Ovary (tissue), 9 donors: ENCODE results near the gene CFDP1. TPM values are rescaled to one million over a fixed set of nuclear protein-coding genes. Genes with fewer than 3 reads are reported as not detected.
A peak's percentile ranks its signal among the peaks of the same experiment; 100 is the strongest.

Experiments
- DNase-seq, 5 donors: peaks; one replicate each; pipeline ENCODE4 v3.0.0-alpha.2; 2019 to 2020
- H3K27ac ChIP-seq, 2 donors: fragments of 200-600 bp; one replicate each; pipeline versions ENCODE4 v1.5.1 to v1.8.0; 2019 to 2022
- H3K27me3 ChIP-seq: fragments of 200-600 bp; one replicate; pipeline ENCODE4 v1.8.0; 2022
- H3K36me3 ChIP-seq: fragments of 200-600 bp; sonication (generic); one replicate; pipeline ENCODE4 v1.5.1; 2019
- H3K4me1 ChIP-seq: one replicate; pipeline ENCODE4 v1.8.1; 2013; ENCODE audit warnings: mild to moderate bottlenecking, moderate library complexity; ENCODE audit not compliant: insufficient read depth
- H3K4me3 ChIP-seq: fragments of 200-600 bp; sonication (generic); one replicate; pipeline ENCODE4 v1.5.1; 2017
- H3K9me3 ChIP-seq, 2 donors: fragments of 200-600 bp in 1 of 2; sonication (generic) in 1 of 2; one replicate each; pipeline versions ENCODE4 v1.5.1 to v1.8.1; 2013 to 2019; ENCODE audit warnings: mild to moderate bottlenecking in 1 of 2, moderate library complexity in 1 of 2
- EP300 ChIP-seq: sonication (generic); formaldehyde crosslinking; IDR thresholded peaks from one replicate; pipeline ENCODE4 v1.6.1; 2017; ENCODE audit warnings: antibody characterized with exemption
- POLR2A ChIP-seq: fragments of 450-650 bp; IDR thresholded peaks from one replicate; pipeline ENCODE4 v1.6.1; 2017; ENCODE audit warnings: antibody characterized with exemption, mild to moderate bottlenecking, moderate library complexity
- WGBS, 3 donors: extraction: QIAGEN DNeasy Blood & Tissue Kit in 1 of 3; methylation state at CpG; one replicate each; pipeline versions ENCODE4 v1.1.5 to v1.1.7; 2013 to 2017; 5-methylcytosine and 5-hydroxymethylcytosine counted together
- intact Hi-C, 4 donors: fragments of 100-400 bp; cut with DNase I; formaldehyde crosslinking; loops; one replicate each; pipeline versions ENCODE4 v1.11.0 to v1.15.1; 2022 to 2023
- polyA plus RNA-seq, 2 donors: library from polyadenylated mRNA; stranded (reverse); fragments of 200-250 nt in 1 of 2; fragments of 350-450 nt in 1 of 2; fragmentation: Illumina TruSeq in 1 of 2; extraction: RNeasy Lipid Tissue Mini Kit (QIAGEN cat#74804) in 1 of 2; gene quantifications; one replicate each; pipeline ENCODE4 v1.2.3, GENCODE V29; 2013 to 2014
- small RNA-seq: library from RNA; depleted of rRNA; stranded (forward); fragments of <200 nt; gene quantifications from one replicate; pipeline ENCODE3, GENCODE V24; 2016
- total RNA-seq, 7 donors: library from RNA; depleted of rRNA in 2 of 7; stranded (reverse); fragments of >200 nt in 2 of 7; fragmentation: NEBNext Ultra II Directional in 3 of 7; extraction: Animal tissue kit (Norgen Biotek cat#: 25700) in 3 of 7; gene quantifications; one replicate each; pipeline versions ENCODE4 v1.1.0 to v1.2.4, GENCODE V29; 2016 to 2023
- TF ChIP-seq, protein P1 (sequence below), 3 donors: fragments of 450-650 bp in 2 of 3; fragments of 200-600 bp in 1 of 3; IDR thresholded peaks; one replicate each; pipeline versions ENCODE4 v1.5.1 to v1.8.0; 2016 to 2022; ENCODE audit warnings: antibody characterized with exemption in 3 of 3, mild to moderate bottlenecking in 1 of 3
- donor health status: DM: no; HTN: no; CAD: no; lungs with moderate emphysema.
- donor health status: DM: no; HTN: no; CAD: no.
- donor health status: Bipolar disorder and iron deficiency.
- donor health status: DM: yes; HTN: yes; CAD: no.
- donor health status: DM: no; HTN: no; CAD: no.
- donor health status: DM: yes; HTN: yes; CAD: no.

CFDP1 gene
- total and polyA plus RNA-seq, 9 donors: 67.0 to 173 (median 73.0) TPM

DNA sequence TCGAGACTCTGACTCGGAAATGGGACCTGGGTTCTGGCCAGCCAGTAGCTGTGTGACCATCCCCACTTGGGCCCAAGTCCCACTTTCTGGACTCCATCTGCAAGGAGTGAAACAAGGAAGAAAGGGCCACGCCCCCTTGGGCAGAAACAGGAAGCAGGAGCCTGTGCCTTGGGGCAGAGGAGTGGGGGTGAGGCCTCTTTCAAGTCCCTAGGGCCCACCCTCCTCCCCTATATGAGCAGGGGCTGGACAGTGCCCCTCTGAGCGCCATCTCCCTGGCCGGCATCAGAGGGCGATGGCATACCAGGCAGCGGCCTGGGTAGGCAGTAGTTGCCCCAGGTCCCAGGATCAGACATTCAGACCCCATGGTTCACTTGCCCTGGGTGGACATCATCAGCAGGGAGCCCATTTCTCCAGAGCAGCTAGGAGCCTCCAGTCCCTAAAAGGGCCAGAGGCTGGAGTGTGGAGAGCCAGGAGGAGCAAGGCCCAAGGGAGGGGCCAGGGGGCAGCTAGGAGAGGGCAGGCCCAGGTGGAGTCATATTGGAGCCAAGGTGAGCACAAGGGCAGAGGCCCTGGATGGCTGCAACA, 189.0 kb downstream of the CFDP1 start:
- WGBS, 3 donors: 52 to 72% (median 63%) methylated on average over 7 of the region's 7 CpGs
- intact Hi-C loops: no loop called here
- DNase-seq: peak in 2 of 5 donors; percentile 61 to 68
- H3K27ac ChIP-seq: peak overlapping the region; percentile 89 to 90
- peaks cover 31% of the 10 kb centered on the region for H3K4me1 ChIP-seq
- no peaks in the 10 kb centered on the region for H3K27me3 ChIP-seq
- H3K36me3 ChIP-seq: no peaks in the 10 kb centered on the region
- H3K4me3 ChIP-seq: no peak overlapping the region
- H3K9me3 ChIP-seq: no peaks in the 10 kb centered on the region
- TF ChIP-seq POLR2A (no peak), EP300 (no peak)
- TF ChIP-seq, protein P1, sequence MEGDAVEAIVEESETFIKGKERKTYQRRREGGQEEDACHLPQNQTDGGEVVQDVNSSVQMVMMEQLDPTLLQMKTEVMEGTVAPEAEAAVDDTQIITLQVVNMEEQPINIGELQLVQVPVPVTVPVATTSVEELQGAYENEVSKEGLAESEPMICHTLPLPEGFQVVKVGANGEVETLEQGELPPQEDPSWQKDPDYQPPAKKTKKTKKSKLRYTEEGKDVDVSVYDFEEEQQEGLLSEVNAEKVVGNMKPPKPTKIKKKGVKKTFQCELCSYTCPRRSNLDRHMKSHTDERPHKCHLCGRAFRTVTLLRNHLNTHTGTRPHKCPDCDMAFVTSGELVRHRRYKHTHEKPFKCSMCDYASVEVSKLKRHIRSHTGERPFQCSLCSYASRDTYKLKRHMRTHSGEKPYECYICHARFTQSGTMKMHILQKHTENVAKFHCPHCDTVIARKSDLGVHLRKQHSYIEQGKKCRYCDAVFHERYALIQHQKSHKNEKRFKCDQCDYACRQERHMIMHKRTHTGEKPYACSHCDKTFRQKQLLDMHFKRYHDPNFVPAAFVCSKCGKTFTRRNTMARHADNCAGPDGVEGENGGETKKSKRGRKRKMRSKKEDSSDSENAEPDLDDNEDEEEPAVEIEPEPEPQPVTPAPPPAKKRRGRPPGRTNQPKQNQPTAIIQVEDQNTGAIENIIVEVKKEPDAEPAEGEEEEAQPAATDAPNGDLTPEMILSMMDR (IDR thresholded peaks at IDR 0.05): no peak

Small RNA genes within 50 kb of the gene (small RNA-seq; reads per million reads assigned to genes)
- gene RF00598 (not detected), gene RNU6-758P (not detected)

Other genes starting within 250 kb of the CFDP1 start
- 10 to 100 TPM in 2 of 7 donors, 1 to 10 TPM in 1, under 1 TPM in 1, not detected in 3; 0.62 to 28.7 (median 11.6) TPM for gene CTRB2, start 226.3 kb downstream of the CFDP1 start, total RNA-seq
- 1 to 10 TPM in 1 of 2 donors, not detected in 1; 1.1 TPM for gene CTRB2, start 226.3 kb downstream of the CFDP1 start, polyA plus RNA-seq
- 10 to 100 TPM in 2 of 7 donors, 1 to 10 TPM in 1, under 1 TPM in 2, not detected in 2; 0.67 to 14.7 (median 3.1) TPM for gene CTRB1, start 214.5 kb downstream of the CFDP1 start, total RNA-seq
- not detected for gene CTRB1, start 214.5 kb downstream of the CFDP1 start, polyA plus RNA-seq
- gene BCAR1, start 181.9 kb downstream of the CFDP1 start, total RNA-seq: 10 to 100 TPM; 22.2 to 90.2 (median 47.4) TPM
- 10 to 100 TPM in 1 of 2 donors, 1 to 10 TPM in 1; 2.4 to 30.3 TPM for gene BCAR1, start 181.9 kb downstream of the CFDP1 start, polyA plus RNA-seq
- gene TMEM170A, start 31.2 kb upstream of the CFDP1 start, total RNA-seq: 10 to 100 TPM; 20.7 to 29.0 (median 24.2) TPM
- 10 to 100 TPM in 1 of 2 donors, 1 to 10 TPM in 1; 8.6 to 14.8 TPM for gene TMEM170A, start 31.2 kb upstream of the CFDP1 start, polyA plus RNA-seq
- gene CHST6, start 61.9 kb upstream of the CFDP1 start, total RNA-seq: 1 to 10 TPM in 2 of 7 donors, under 1 TPM in 5; 0.05 to 1.4 (median 0.50) TPM
- gene CHST6, start 61.9 kb upstream of the CFDP1 start, polyA plus RNA-seq: under 1 TPM; 0.04 to 0.83 TPM
- under 1 TPM; 0.24 to 1.00 (median 0.63) TPM for gene CHST5, start 102.6 kb upstream of the CFDP1 start, total RNA-seq
- gene CHST5, start 102.6 kb upstream of the CFDP1 start, polyA plus RNA-seq: under 1 TPM in 1 of 2 donors, not detected in 1; 0.08 TPM
- gene TMEM231, start 122.7 kb upstream of the CFDP1 start, total RNA-seq: 10 to 100 TPM in 6 of 7 donors, 1 to 10 TPM in 1; 9.8 to 36.9 (median 14.8) TPM
- 10 to 100 TPM in 1 of 2 donors, 1 to 10 TPM in 1; 9.2 to 16.3 TPM for gene TMEM231, start 122.7 kb upstream of the CFDP1 start, polyA plus RNA-seq
- 100 to 1,000 TPM in 4 of 7 donors, 10 to 100 TPM in 3; 77.9 to 114 (median 108) TPM for gene GABARAPL2, start 132.9 kb upstream of the CFDP1 start, total RNA-seq
- 100 to 1,000 TPM; 161 to 195 TPM for gene GABARAPL2, start 132.9 kb upstream of the CFDP1 start, polyA plus RNA-seq
- 10 to 100 TPM; 25.3 to 45.8 (median 27.7) TPM for gene ADAT1, start 189.8 kb upstream of the CFDP1 start, total RNA-seq
- gene ADAT1, start 189.8 kb upstream of the CFDP1 start, polyA plus RNA-seq: 10 to 100 TPM in 1 of 2 donors, 1 to 10 TPM in 1; 9.5 to 59.8 TPM
- 100 to 1,000 TPM in 3 of 7 donors, 10 to 100 TPM in 4; 55.6 to 109 (median 92.8) TPM for gene KARS1, start 214.2 kb upstream of the CFDP1 start, total RNA-seq
- 100 to 1,000 TPM in 1 of 2 donors, 10 to 100 TPM in 1; 85.4 to 189 TPM for gene KARS1, start 214.2 kb upstream of the CFDP1 start, polyA plus RNA-seq
- gene TERF2IP, start 214.3 kb upstream of the CFDP1 start, total RNA-seq: 100 to 1,000 TPM in 1 of 7 donors, 10 to 100 TPM in 6; 66.6 to 112 (median 83.7) TPM
- gene TERF2IP, start 214.3 kb upstream of the CFDP1 start, polyA plus RNA-seq: 100 to 1,000 TPM in 1 of 2 donors, 10 to 100 TPM in 1; 77.8 to 122 TPM
- not detected for gene CPHXL2, start 243.5 kb upstream of the CFDP1 start, total RNA-seq
- gene CPHXL2, start 243.5 kb upstream of the CFDP1 start, polyA plus RNA-seq: not detected